Body of pancreas (tissue), 4 donors: ENCODE measurements around the gene ATG7.

Experiments used
- POLR2A ChIP-seq, 3 donors: fragments of 450-650 bp; IDR thresholded peaks; one replicate each; pipeline ENCODE4 v1.6.1; 2016; ENCODE audit warnings: antibody characterized with exemption in 3 of 3, mild to moderate bottlenecking in 2 of 3
- TF ChIP-seq, protein P1 (sequence below), 7 experiments: fragments of 450-650 bp in 4 of 7; fragments of 200-600 bp in 3 of 7; sonication (generic) in 3 of 7; IDR thresholded peaks; one replicate each; pipeline ENCODE4 v1.5.1; 2016 to 2019; ENCODE audit warnings: antibody characterized with exemption in 7 of 7

DNA sequence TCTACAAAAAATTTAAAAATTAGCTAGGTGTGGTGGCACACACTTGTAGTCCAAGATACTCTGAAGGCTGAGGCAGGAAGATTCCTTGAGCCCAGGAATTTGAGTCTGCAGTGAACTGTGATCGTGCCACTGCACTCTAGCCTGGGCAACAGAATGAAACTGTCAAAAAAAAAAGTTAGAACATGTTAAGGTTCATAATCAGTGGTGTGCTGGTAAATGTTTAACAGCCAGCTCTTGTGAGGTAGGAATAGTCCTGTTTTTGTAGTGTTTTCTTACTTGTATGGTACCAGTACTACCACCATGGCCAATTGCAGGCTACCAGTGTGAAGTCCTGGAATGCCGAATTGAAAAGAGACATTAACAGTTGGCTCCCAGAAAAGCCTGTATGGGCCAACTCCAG is 50.7 kb downstream of the ATG7 start:
- TF ChIP-seq, protein P1, sequence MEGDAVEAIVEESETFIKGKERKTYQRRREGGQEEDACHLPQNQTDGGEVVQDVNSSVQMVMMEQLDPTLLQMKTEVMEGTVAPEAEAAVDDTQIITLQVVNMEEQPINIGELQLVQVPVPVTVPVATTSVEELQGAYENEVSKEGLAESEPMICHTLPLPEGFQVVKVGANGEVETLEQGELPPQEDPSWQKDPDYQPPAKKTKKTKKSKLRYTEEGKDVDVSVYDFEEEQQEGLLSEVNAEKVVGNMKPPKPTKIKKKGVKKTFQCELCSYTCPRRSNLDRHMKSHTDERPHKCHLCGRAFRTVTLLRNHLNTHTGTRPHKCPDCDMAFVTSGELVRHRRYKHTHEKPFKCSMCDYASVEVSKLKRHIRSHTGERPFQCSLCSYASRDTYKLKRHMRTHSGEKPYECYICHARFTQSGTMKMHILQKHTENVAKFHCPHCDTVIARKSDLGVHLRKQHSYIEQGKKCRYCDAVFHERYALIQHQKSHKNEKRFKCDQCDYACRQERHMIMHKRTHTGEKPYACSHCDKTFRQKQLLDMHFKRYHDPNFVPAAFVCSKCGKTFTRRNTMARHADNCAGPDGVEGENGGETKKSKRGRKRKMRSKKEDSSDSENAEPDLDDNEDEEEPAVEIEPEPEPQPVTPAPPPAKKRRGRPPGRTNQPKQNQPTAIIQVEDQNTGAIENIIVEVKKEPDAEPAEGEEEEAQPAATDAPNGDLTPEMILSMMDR (IDR thresholded peaks at IDR 0.05): no peak
- TF ChIP-seq POLR2A (IDR thresholded peaks at IDR 0.05): no peak
